ENCODE measurements around the gene CR1L. TPM values are rescaled to one million over a fixed set of nuclear protein-coding genes. Genes with fewer than 3 reads are reported as not detected.

Gene CR1L
- total and polyA plus RNA-seq, 10 donors = 0.63 to 7.1 (median 1.3) TPM

DNA sequence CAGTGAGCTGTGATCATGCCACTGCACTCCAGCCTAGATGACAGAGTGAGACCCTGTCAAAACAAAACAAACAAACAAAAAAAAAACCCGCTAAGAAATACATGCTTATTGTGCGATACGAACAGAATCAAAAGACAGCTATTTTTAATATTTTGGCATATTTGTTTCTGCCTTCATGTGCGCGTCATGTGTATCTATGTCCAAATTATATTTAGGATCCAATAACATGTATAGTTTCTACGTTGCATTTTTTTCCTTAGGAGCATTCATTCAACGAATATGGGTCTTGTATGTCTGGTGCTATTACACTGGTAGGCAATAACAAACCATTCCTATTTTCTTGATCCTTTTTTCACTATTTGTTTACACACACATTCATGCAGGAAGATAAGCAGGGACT lies 108.7 kb downstream of the CR1L start:
- Histone ChIP-seq H3K27ac (peak overlapping the region in 2 of 8 donors; percentile 63 to 98), H3K9me3 (no peaks in the 10 kb centered on the region), H3K4me1 (peaks cover 15 to 87% (median 60%) of the 10 kb centered on the region in 6 donors), H3K4me3 (peak overlapping the region in 5 of 8 donors; percentile 76 to 97 (median 93)), H3K36me3 (peaks cover 0 to 19% (median 9%) of the 10 kb centered on the region in 6 donors), H3K27me3 (replicated peaks in 1 of 7) (no peaks in the 10 kb centered on the region)
- no peak for TF ChIP-seq POLR2A (IDR thresholded peaks at IDR 0.05)
- no peak for TF ChIP-seq CTCF (IDR thresholded peaks at IDR 0.05 in 8 of 11, conservative IDR thresholded peaks at IDR 0.05 in 3 of 11)
- no peak for TF ChIP-seq POLR2AphosphoS5 (IDR thresholded peaks at IDR 0.05)
- no peak for DNase-seq
- 80 to 88% (median 85%) methylated on average over 7 of the region's 7 CpGs for WGBS, 5 donors
- intact Hi-C loops (cut with DNase I; ENCODE audit: low total_unique reads) = no loop called here

DNA sequence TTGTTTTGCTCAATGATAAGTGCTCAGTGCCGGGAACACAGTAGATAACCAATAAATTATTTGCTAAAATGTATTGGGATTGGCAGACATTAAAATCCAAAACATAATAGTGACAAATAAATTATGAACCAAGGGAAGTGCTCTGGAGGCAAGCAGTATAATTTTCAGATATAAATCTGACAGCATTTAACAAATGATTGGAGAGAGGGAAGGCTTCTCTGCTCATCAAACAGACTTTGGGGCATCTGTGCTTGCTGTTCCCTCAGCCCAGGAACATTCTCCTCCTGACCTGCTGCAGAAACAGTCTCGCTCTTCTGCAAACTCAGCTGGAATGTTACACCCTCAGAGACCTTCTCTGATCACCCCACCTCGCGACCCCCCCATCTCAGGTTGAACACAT lies 109.1 kb downstream of the CR1L start:
- no peak for TF ChIP-seq CTCF (IDR thresholded peaks at IDR 0.05 in 8 of 11, conservative IDR thresholded peaks at IDR 0.05 in 3 of 11)
- TF ChIP-seq POLR2A (IDR thresholded peaks at IDR 0.05) = no peak
- TF ChIP-seq POLR2AphosphoS5 (IDR thresholded peaks at IDR 0.05) = no peak
- intact Hi-C loops (cut with DNase I; ENCODE audit: low total_unique reads) = no loop called here
- peaks cover 15 to 83% (median 58%) of the 10 kb centered on the region in 6 donors for H3K4me1 ChIP-seq

GRCh38 chr1:207754974-207755700 lies 110.2 kb downstream of the CR1L start:
- 54 to 81% (median 76%) methylated on average over 7 of the region's 7 CpGs for WGBS, 5 donors
- DNase-seq = no peak
- peak overlapping the region in 1 of 8 donors; percentile 26 for H3K4me3 ChIP-seq
- no peaks in the 10 kb centered on the region for H3K9me3 ChIP-seq
- H3K4me1 ChIP-seq = peaks cover 15 to 75% (median 51%) of the 10 kb centered on the region in 6 donors
- intact Hi-C loops (cut with DNase I; ENCODE audit: low total_unique reads) = no loop called here
- no peaks in the 10 kb centered on the region for H3K27me3 ChIP-seq (replicated peaks in 1 of 7)
- no peak for TF ChIP-seq POLR2AphosphoS5 (IDR thresholded peaks at IDR 0.05)
- no peak for TF ChIP-seq POLR2A (IDR thresholded peaks at IDR 0.05)
- no peak for TF ChIP-seq CTCF (IDR thresholded peaks at IDR 0.05 in 8 of 11, conservative IDR thresholded peaks at IDR 0.05 in 3 of 11)
- H3K36me3 ChIP-seq = peaks cover 0 to 34% (median 22%) of the 10 kb centered on the region in 6 donors
- H3K27ac ChIP-seq = peak overlapping the region in 7 of 8 donors; percentile 7 to 98 (median 58)

More for the DNA sequence above, 109.1 kb downstream of the CR1L start:
- DNase-seq = no peak
- Histone ChIP-seq H3K36me3 (peaks cover 0 to 23% (median 12%) of the 10 kb centered on the region in 6 donors), H3K27me3 (replicated peaks in 1 of 7) (no peaks in the 10 kb centered on the region), H3K9me3 (no peaks in the 10 kb centered on the region), H3K27ac (peak overlapping the region in 3 of 8 donors; percentile 63 to 98 (median 64)), H3K4me3 (peak overlapping the region in 1 of 8 donors; percentile 85)
- 75 to 83% (median 83%) methylated on average over 4 of the region's 4 CpGs for WGBS, 5 donors
